MG63 (cell line): ENCODE data around the gene SRGAP3. TPM values are rescaled to one million over a fixed set of nuclear protein-coding genes. Genes with fewer than 3 reads are reported as not detected.

Source experiments
- DNase-seq: peaks from one replicate; pipeline ENCODE4 v3.0.0-alpha.2; 2020
- H3K27me3 ChIP-seq: fragments of 250-450 bp; sonication (Bioruptor Pico); 2 replicates; pipeline ENCODE4 v1.5.1; 2020; ENCODE audit warnings: mild to moderate bottlenecking, moderate library complexity
- H3K36me3 ChIP-seq: fragments of 250-450 bp; sonication (Bioruptor Pico); 2 replicates; pipeline ENCODE4 v1.5.1; 2020; ENCODE audit warnings: mild to moderate bottlenecking, moderate library complexity
- H3K4me3 ChIP-seq: fragments of 250-450 bp; sonication (Bioruptor Pico); 2 replicates; pipeline ENCODE4 v1.5.1; 2020; ENCODE audit warnings: mild to moderate bottlenecking, moderate library complexity
- H3K9me3 ChIP-seq: fragments of 250-450 bp; sonication (Bioruptor Pico); 2 replicates; pipeline ENCODE4 v1.5.1; 2020; ENCODE audit warnings: mild to moderate bottlenecking, moderate library complexity
- total RNA-seq: library from RNA; depleted of rRNA; stranded (reverse); fragments of >200 nt; shearing (Covaris generic); gene quantifications from 2 replicates; pipeline ENCODE4 v1.2.3, GENCODE V29; 2014; ENCODE audit warnings: low replicate concordance

Gene SRGAP3
- total RNA-seq, 1 experiment from 2014 or later: 0.07 TPM

DNA sequence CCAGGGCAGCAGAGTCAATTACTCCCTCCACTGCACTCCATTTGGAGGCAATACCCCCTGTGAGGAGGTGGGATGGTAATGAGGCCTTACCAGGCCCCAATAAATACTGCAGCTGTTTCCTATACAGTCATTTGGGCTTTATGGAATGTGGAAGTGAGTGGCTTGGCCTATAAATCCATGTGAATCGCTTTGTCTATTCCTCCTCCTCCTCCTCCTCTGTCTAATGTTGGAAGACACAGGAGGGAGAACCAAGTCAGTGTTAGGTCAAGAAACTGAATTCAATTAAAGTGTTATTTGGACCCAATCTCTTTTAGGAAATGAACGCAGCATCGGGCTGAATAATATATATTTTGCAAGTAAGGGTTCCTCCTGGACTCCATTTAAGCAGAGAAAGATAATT lies 17.3 kb upstream of the SRGAP3 start:
- Histone ChIP-seq H3K9me3 (no peaks in the 10 kb centered on the region), H3K4me3 (no peak overlapping the region), H3K36me3 (no peaks in the 10 kb centered on the region), H3K27me3 (no peaks in the 10 kb centered on the region)
- no peak for DNase-seq

DNA sequence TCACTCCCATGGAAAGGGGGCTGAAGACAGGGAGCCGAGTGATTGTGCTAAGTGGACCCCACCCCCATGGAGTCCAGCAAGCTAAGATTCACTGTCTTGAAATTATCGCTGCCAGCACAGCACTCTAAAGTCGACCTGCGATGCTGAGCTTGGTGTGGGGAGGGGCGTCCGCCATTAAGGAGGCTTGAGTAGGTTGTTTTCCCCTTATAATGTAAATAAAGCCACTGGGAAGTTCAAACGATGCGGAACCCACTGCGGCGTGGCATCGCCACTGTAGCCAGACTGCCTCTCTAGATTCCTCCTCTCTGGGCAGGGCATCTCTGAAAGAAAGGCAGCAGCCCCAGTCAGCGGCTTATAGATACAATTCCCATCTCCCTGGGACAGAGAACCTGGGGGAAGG lies 10.9 kb upstream of the SRGAP3 start:
- no peak for DNase-seq
- no peaks in the 10 kb centered on the region for H3K9me3 ChIP-seq
- no peak overlapping the region for H3K4me3 ChIP-seq
- no peaks in the 10 kb centered on the region for H3K27me3 ChIP-seq
- no peaks in the 10 kb centered on the region for H3K36me3 ChIP-seq

GRCh38 chr3:9257092-9257491 lies 7.6 kb upstream of the SRGAP3 start:
- Histone ChIP-seq H3K36me3 (no peaks in the 10 kb centered on the region), H3K9me3 (no peaks in the 10 kb centered on the region), H3K4me3 (no peak overlapping the region), H3K27me3 (no peaks in the 10 kb centered on the region)
- no peak for DNase-seq

DNA sequence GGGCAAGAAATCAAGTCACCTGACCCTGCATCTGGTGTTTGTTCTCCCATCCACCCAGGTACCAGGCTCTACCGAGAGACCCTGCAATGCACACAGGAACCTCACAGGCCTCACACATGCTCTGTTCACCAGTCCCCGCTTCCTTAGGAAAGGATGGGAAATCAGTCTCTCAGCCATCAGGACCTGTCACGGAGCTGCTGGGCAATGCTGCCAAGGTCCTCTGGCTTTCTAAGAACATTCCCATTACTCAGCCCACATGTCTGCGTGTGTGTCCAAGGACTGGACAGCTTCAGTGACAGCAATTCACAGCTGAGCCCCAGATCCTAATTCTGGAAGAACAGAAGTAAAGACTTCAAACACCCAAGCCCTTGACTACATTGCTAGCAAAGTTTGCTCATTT lies 6.5 kb upstream of the SRGAP3 start:
- DNase-seq: no peak
- Histone ChIP-seq H3K9me3 (no peaks in the 10 kb centered on the region), H3K4me3 (no peak overlapping the region)

GRCh38 chr3:9254764-9255163 lies 5.3 kb upstream of the SRGAP3 start:
- H3K9me3 ChIP-seq: no peaks in the 10 kb centered on the region
- no peak for DNase-seq
- no peaks in the 10 kb centered on the region for H3K36me3 ChIP-seq
- H3K4me3 ChIP-seq: no peak overlapping the region
- no peaks in the 10 kb centered on the region for H3K27me3 ChIP-seq

More for the DNA sequence above, 6.5 kb upstream of the SRGAP3 start:
- Histone ChIP-seq H3K36me3 (no peaks in the 10 kb centered on the region), H3K27me3 (no peaks in the 10 kb centered on the region)

DNA sequence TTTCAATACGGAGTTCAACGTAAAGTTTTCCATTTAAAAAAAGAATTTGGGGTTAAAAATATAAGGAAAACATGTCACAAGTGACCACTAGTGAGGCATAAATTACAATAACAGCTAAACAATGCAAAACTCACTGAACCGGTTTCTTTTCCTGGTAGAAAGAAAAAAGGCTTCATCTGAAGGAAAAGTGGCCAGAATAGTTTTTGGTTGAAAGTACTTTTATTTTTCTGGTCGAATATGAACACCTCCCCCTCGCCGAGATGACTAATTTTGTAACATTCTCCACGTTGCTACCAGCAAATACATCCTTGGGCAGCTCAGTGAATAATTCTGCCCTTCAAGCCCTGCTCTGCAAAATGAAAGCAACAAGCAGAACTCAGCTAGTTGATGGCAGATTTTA lies 3.9 kb upstream of the SRGAP3 start:
- no peak overlapping the region for H3K4me3 ChIP-seq
- H3K36me3 ChIP-seq: no peaks in the 10 kb centered on the region
- H3K9me3 ChIP-seq: no peaks in the 10 kb centered on the region
- no peak for DNase-seq
- no peaks in the 10 kb centered on the region for H3K27me3 ChIP-seq

GRCh38 chr3:9251055-9251786 lies 1.8 kb upstream of the SRGAP3 start:
- DNase-seq: no peak
- no peaks in the 10 kb centered on the region for H3K36me3 ChIP-seq
- no peaks in the 10 kb centered on the region for H3K9me3 ChIP-seq
- H3K4me3 ChIP-seq: no peak overlapping the region
- H3K27me3 ChIP-seq: no peaks in the 10 kb centered on the region

DNA sequence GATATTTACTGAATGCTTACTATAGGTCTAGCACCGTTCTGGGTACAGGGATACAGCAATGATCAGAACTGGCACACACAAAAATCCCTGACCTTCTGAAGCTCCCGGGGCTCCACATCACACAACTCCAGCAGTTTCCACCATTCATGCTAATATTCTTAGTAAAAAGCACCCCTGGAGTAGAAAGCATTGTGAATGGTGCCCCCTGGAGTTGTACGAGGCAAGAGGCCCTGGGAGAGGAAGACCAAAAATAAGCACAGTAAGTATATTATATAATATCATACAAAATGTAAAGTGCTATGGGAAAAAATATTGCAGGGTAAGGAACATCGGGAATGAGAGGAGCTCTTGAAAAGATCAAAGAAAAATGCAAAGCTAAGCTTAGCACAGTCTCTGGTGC lies 790 bp upstream of the SRGAP3 start:
- no peak for DNase-seq
- Histone ChIP-seq H3K36me3 (no peaks in the 10 kb centered on the region), H3K4me3 (no peak overlapping the region), H3K27me3 (no peaks in the 10 kb centered on the region), H3K9me3 (no peaks in the 10 kb centered on the region)

- DNase-seq: no peak
- H3K27me3 ChIP-seq: no peaks in the 10 kb centered on the region
- no peaks in the 10 kb centered on the region for H3K9me3 ChIP-seq
- no peaks in the 10 kb centered on the region for H3K36me3 ChIP-seq
- peak overlapping the region; percentile 36 for H3K4me3 ChIP-seq
These were observed 749 bp downstream of the SRGAP3 start for GRCh38 chr3:9248522-9249271.

- Histone ChIP-seq H3K4me3 (no peak overlapping the region), H3K9me3 (no peaks in the 10 kb centered on the region), H3K27me3 (no peaks in the 10 kb centered on the region), H3K36me3 (no peaks in the 10 kb centered on the region)
- DNase-seq: no peak
These were observed 1.4 kb downstream of the SRGAP3 start for GRCh38 chr3:9247941-9248521.

DNA sequence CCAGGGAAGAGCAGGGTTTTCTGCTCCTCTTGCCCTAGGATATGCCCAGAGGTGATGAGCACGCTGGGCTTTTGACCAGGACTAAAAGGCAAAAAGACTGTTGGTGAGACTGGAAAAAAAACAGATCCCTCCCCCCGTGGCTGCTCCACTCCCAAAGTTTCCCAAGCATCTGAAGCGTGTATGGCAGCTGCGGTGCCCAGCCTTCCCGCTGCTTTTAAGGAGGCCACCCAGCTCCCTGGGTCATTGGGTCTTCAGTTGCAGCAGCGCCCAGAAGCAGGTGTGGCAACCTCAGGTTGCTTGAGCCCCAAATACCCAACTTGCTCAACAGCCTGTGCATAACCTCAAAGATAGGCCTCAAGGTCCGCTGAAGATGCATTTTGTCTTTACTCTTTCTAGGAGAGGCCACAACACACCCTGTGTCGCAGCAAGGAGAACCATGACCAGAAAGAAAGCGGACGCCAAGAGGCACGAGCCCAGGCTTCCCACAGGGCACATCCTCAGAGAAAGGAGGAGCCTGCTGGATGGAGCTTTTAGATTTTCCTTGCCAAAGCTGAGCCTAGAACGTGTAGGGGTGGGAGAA lies 2.0 kb downstream of the SRGAP3 start:
- Histone ChIP-seq H3K27me3 (no peaks in the 10 kb centered on the region), H3K36me3 (no peaks in the 10 kb centered on the region), H3K9me3 (no peaks in the 10 kb centered on the region), H3K4me3 (no peak overlapping the region)
- no peak for DNase-seq

DNA sequence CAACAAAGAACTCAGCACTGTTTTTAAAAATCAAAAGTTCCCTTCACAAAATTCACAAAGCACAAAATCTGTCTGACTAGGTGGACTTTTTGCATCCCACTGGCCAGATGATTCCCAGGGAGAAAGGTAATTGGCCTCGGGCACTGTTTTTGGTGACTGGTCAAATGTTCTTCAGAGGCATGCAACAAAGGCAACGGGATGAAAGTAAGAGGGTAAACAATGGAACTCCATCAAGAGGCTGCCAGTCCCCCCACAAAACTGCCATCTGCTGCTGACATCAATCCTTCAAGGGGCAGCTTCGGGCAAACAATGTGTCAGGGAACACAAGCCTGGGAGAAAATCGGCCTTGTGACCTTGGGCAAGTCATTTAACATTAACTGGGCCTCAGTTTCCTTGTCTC lies 3.3 kb downstream of the SRGAP3 start:
- DNase-seq: no peak
- Histone ChIP-seq H3K4me3 (no peak overlapping the region), H3K9me3 (no peaks in the 10 kb centered on the region), H3K36me3 (no peaks in the 10 kb centered on the region), H3K27me3 (no peaks in the 10 kb centered on the region)

- no peaks in the 10 kb centered on the region for H3K9me3 ChIP-seq
- no peak overlapping the region for H3K4me3 ChIP-seq
- H3K36me3 ChIP-seq: no peaks in the 10 kb centered on the region
- no peak for DNase-seq
- no peaks in the 10 kb centered on the region for H3K27me3 ChIP-seq
These were observed 4.8 kb downstream of the SRGAP3 start for GRCh38 chr3:9244495-9245183.

- no peak overlapping the region for H3K4me3 ChIP-seq
- no peaks in the 10 kb centered on the region for H3K36me3 ChIP-seq
- no peaks in the 10 kb centered on the region for H3K9me3 ChIP-seq
- DNase-seq: no peak
- no peaks in the 10 kb centered on the region for H3K27me3 ChIP-seq
These were observed 7.5 kb downstream of the SRGAP3 start for GRCh38 chr3:9241956-9242355.

GRCh38 chr3:9239680-9240079 lies 9.8 kb downstream of the SRGAP3 start:
- no peak for DNase-seq
- H3K9me3 ChIP-seq: no peaks in the 10 kb centered on the region
- H3K27me3 ChIP-seq: no peaks in the 10 kb centered on the region
- H3K36me3 ChIP-seq: no peaks in the 10 kb centered on the region
- H3K4me3 ChIP-seq: no peak overlapping the region

DNA sequence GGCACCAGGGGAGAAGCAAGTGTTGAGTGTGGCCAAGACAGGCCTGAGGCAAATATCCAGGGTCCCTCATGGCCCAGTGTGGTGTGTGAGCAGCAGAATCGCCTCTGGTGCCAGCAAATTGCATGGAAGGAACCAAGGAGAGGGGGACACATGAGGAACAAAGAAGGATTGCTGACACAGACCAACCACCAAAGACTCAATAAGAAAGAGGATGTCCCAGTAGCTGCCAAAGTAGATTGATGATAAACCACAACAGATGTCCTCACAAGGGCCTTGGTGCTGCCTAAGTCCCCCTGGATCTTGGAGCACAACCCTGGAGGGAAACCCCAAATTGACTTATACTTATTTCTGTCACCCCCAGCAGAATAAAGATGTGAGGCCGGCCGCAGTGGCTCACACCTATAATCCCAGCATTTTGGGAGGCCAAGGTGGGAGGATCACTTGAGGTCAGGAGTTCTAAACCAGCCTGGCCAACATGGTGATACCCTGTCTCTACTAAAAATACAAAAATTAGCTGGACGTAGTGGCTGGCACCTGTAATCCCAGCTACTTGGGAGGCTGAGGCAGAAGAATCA lies 10.6 kb downstream of the SRGAP3 start:
- H3K36me3 ChIP-seq: no peaks in the 10 kb centered on the region
- H3K9me3 ChIP-seq: no peaks in the 10 kb centered on the region
- no peak overlapping the region for H3K4me3 ChIP-seq
- DNase-seq: no peak
- H3K27me3 ChIP-seq: no peaks in the 10 kb centered on the region

DNA sequence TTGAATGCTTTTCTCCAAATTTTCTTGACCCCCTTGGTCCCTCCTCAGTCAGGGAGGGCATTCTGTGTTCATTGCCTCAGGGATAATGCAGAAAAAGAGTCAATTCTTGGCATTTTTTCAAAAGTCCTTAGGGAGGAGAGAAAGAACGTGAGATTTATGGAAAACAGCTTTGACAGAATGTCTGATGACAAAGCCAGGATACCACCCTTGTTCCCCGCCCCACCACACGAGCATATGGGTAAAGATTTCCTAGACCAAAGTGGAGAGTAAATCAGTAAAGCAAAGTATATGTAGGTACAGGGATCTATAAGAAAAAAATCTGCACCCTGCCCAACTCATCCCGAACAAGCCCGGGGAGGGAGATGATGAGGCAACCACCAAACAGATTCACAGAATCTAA lies 11.2 kb downstream of the SRGAP3 start:
- no peak for DNase-seq

More for the DNA sequence above, 11.2 kb downstream of the SRGAP3 start:
- no peaks in the 10 kb centered on the region for H3K9me3 ChIP-seq
- no peaks in the 10 kb centered on the region for H3K36me3 ChIP-seq
- no peaks in the 10 kb centered on the region for H3K27me3 ChIP-seq
- no peak overlapping the region for H3K4me3 ChIP-seq
